Measurements from ENCODE around the gene RAB11B.
"Not testable (repeated sequence)": the region's sequence is repeated elsewhere in the genome, so short reads cannot be mapped to it uniquely, and the experiment has no call there.

RAB11B gene

GRCh38 chr19:8396563-8397203 lies 6.5 kb downstream of the RAB11B start:
- DNase-seq: peak; percentile 55

DNA sequence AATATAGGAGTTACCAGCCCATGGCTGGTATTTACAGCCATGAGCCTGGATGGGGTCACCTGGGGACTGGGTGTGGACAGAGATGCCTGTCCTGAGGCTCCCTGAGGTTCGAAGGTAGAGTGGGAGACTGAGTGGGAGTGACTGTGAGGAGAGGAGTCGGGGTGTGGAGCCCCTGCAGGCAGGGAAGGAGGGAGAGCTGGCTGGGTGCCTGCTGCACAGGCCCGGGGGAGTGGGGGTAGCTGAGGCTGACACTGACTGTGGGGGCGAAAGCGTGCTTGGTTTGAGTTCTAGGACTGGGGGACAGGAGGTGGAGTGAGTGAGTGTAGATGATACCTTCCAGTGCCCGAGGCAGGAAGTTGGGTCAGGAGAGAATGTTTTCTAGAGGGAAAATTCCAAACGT lies 7.1 kb downstream of the RAB11B start:
- no peak for DNase-seq

- no peak for DNase-seq
Measured at GRCh38 chr19:8397746-8398310, 7.7 kb downstream of the RAB11B start.

- DNase-seq: no peak
Measured at GRCh38 chr19:8398311-8398771, 8.2 kb downstream of the RAB11B start.

- no peak for DNase-seq
Measured at GRCh38 chr19:8399681-8400188, 9.6 kb downstream of the RAB11B start.

DNA sequence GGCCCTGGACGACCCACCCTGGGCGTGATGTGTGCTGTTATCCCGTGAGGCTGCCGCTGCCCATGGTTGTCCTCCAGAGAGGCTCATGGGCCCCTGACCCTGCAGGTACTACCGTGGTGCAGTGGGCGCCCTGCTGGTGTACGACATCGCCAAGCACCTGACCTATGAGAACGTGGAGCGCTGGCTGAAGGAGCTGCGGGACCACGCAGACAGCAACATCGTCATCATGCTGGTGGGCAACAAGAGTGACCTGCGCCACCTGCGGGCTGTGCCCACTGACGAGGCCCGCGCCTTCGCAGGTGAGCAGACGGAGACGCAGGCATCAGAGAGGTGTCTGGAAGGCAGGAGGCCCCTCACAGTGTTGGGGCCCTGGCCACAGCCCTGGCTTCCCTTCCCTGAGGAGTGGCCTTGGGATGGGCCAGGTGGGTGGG lies 11.8 kb downstream of the RAB11B start:
- no peak for DNase-seq

GRCh38 chr19:8403098-8403819 lies 13.1 kb downstream of the RAB11B start:
- no peak for DNase-seq

DNA sequence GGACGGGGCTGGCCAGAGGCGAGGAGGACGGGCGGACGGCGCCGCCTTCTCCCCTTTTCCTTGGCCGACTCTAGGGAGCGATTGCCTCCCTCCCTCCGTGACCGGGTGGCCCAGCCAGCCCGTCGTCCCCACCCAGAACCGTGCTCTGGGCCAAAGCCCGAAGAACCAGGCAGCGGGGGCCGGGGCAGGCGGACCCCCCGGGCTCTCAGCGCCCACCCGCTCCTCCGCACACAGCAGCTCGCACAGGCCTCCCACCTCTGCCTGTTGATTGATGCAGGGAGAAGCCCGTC lies 13.6 kb downstream of the RAB11B start:
- no peak for DNase-seq

GRCh38 chr19:8404391-8405151 lies 14.4 kb downstream of the RAB11B start:
- DNase-seq: no peak

DNA sequence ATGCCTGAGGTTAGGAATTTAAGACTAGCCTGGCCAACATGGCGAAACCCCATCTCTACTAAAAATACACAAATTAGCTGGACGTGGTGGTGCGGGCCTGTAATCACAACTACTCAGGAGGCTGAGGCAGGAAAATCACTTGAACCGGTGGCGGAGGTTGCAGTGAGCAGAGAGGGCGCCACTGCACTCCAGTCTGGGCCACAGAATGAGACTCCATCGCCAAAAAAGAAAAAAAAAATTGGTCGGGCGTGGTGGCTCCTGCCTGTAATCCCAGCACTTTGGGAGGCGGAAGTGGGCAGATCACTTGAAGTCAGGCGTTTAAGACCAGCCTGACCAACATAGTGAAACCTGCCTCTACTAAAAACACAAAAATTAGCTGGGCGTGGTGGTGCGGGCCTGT lies 20.6 kb downstream of the RAB11B start:
- DNase-seq: not testable (repeated sequence)

- peak; percentile 93 for DNase-seq
Measured at GRCh38 chr19:8412783-8413628, 22.8 kb downstream of the RAB11B start, which contains the start of gene MARCHF2. Gene MARCHF2, plus strand, starts transcription at chr19:8413305. Its CDS starts 8,536 bp downstream, at chr19:8421841.

DNA sequence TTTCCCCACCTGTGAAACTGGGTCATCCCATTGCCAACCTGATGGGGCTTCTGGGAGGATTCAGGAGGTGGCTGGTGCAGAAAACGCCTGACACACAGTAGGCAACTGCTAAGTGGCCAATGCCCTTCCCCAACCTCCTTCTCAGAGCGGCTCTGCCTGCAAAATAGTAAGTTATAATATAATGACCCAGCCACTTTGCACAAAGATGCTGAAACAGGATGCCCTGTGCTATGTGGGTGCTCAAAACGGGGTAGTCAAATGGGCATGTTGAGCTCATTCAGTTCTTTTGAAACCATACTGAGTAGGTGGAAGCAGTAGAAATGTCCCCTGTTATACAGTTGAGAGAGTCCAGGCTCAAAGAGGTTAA lies 23.5 kb downstream of the RAB11B start:
- no peak for DNase-seq

DNA sequence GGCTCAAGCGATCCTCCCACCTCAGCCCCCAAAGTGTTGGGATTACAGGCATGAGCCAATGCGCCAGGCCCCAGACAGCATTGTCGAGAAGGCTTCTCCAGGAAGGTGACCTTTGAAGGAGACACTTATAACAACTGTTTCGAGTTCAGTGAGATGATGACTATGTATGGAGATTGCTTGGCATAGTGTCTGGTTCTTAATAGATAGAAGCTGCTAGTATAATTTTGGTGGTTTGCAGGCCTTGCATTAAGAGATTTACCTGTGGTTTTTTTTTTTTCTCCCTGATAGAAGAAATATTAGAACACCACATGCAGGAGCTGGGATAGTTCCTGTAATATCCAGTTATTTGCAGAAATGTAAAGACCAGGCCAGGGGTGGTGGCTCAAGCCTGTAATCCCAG lies 26.6 kb downstream of the RAB11B start:
- no peak for DNase-seq

GRCh38 chr19:8421484-8422461 lies 31.6 kb downstream of the RAB11B start:
- DNase-seq: no peak

DNA sequence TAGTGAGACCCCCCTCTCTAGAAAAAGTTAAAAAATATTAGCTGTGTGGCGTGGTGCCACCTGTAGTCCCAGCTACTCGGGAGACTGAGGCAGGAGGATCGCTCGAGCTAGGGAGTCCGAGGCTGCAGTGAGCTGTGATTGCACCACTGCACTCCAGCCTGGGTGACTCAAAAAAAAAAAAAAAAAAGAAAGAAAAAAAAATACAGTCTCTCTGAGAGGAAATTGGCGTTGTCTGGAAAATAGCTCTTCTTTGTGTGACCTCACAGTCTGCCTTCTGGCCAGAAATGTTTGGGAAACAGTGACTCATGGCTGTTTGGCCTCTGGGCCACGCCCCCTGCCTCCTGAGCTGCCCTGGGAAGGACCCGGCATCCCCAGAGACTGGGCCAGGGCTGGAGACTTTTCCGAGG lies 33.7 kb downstream of the RAB11B start:
- no peak for DNase-seq

DNA sequence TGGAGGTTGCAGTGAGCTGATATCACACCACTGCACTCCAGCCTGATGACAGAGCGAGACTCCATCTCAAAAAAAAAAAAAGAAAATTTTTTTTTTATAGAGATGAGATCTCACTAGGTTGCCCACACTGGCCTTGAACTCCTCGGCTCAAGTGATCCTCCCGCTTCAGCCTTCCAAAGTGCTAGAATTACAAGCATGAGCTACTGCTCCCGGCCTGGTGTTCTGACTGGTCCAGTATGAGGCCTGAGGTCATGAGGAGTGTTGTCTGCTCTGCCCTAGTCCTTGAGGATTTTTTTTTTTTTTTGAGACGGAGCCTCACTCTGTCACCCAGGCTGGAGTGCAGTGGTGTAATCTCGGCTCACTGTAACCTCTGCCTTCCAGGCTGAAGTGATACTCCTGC lies 35.2 kb downstream of the RAB11B start:
- not testable (repeated sequence) for DNase-seq

GRCh38 chr19:8426283-8426682 lies 36.1 kb downstream of the RAB11B start:
- DNase-seq: no peak

DNA sequence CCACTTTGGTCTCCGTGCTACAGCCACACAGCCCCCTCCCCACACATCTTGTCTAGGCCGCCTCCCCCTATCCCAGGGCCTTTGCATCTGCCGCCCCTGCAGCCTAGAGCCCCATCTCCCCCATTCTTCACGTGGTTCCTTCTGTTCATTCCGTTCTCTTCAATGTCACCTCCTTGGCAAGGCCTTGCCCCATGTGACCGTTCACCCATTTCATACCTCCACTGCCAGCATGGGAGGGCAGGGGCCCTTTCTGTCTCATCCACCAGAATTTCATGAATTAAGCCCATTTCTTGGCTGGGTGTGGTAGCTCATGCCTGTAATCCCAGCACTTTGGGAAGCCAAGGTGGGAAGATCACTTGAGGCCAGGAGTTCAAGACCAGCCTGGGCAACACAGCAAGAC lies 38.9 kb downstream of the RAB11B start:
- DNase-seq: no peak

DNA sequence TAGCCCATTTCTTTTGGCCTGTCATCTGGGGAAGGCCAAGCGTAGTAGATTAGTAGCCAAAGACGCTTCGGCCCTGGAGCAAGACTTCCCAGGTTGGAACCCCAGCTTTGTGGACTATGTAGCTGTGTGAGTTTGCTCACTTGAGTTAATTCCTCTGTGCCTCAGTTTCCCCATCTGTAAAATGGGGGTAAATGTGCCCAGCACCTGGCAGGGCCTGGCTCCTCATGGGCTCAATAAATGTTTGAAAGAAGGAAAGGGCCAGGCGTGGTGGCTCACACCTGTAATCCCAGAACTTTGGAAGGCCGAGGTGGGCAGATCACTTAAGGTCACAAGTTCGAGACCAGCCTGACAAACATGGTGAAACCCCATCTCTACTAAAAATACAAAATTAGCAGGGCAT lies 39.7 kb downstream of the RAB11B start:
- no peak for DNase-seq

- no peak for DNase-seq
Measured at GRCh38 chr19:8430650-8431049, 40.5 kb downstream of the RAB11B start.

- no peak for DNase-seq
Measured at GRCh38 chr19:8438236-8438635, 48.1 kb downstream of the RAB11B start.
